GM19240 (cell line): ENCODE data around the gene LRG1.
"Not testable (repeated sequence)": the region's sequence is repeated elsewhere in the genome, so short reads cannot be mapped to it uniquely, and the experiment has no call there.

Experiments used
- DNase-seq: peaks from one replicate; pipeline ENCODE4 v3.0.0; 2011; ENCODE audit warnings: low spot score; ENCODE audit not compliant: insufficient read length

The LRG1 gene

GRCh38 chr19:4529924-4530522 is 9.8 kb downstream of the LRG1 start:
- DNase-seq: no peak

- DNase-seq: no peak
These were observed 11.0 kb downstream of the LRG1 start for GRCh38 chr19:4528843-4529242.

GRCh38 chr19:4527377-4527776 is 12.5 kb downstream of the LRG1 start:
- not testable (repeated sequence) for DNase-seq

- DNase-seq: no peak
These were observed 14.3 kb downstream of the LRG1 start for GRCh38 chr19:4525563-4526002.

- DNase-seq: peak; percentile 57
These were observed 14.9 kb downstream of the LRG1 start for GRCh38 chr19:4524808-4525562.

GRCh38 chr19:4523306-4524110 is 16.3 kb downstream of the LRG1 start:
- DNase-seq: no peak

GRCh38 chr19:4522291-4523002 is 17.4 kb downstream of the LRG1 start:
- no peak for DNase-seq

GRCh38 chr19:4521888-4522242 is 18.0 kb downstream of the LRG1 start:
- no peak for DNase-seq

GRCh38 chr19:4521170-4521887 is 18.5 kb downstream of the LRG1 start:
- DNase-seq: no peak

- DNase-seq: no peak
These were observed 20.1 kb downstream of the LRG1 start for GRCh38 chr19:4519521-4520277.

GRCh38 chr19:4519172-4519496 is 20.7 kb downstream of the LRG1 start:
- no peak for DNase-seq

GRCh38 chr19:4518345-4519171 is 21.3 kb downstream of the LRG1 start, which contains the start of gene PLIN4:
TSS of gene PLIN4 (minus strand) at chr19:4518486. CDS start at chr19:4518272, 214 bp downstream.
- DNase-seq: no peak

GRCh38 chr19:4517451-4518057 is 22.3 kb downstream of the LRG1 start:
- no peak for DNase-seq

- DNase-seq: no peak
These were observed 22.9 kb downstream of the LRG1 start for GRCh38 chr19:4516939-4517300.

GRCh38 chr19:4516199-4516938 is 23.5 kb downstream of the LRG1 start:
- DNase-seq: no peak

- DNase-seq: no peak
These were observed 24.1 kb downstream of the LRG1 start for GRCh38 chr19:4515732-4516131.

GRCh38 chr19:4513248-4513647 is 26.6 kb downstream of the LRG1 start:
- no peak for DNase-seq

GRCh38 chr19:4512070-4512469 is 27.8 kb downstream of the LRG1 start:
- DNase-seq: no peak
